ENCODE measurements around the gene ITGAL.
"Not testable (repeated sequence)": the region's sequence is repeated elsewhere in the genome, so short reads cannot be mapped to it uniquely, and the experiment has no call there.

Gene ITGAL

GRCh38 chr16:30458561-30459394 is 13.8 kb upstream of the ITGAL start:
- DNase-seq (ENCODE audit: low read depth) = peak; percentile 99
- H3K4me3 ChIP-seq (ENCODE audit: low read depth, low read length) = peak overlapping the region; percentile 45

GRCh38 chr16:30459456-30459855 is 13.1 kb upstream of the ITGAL start:
- H3K4me3 ChIP-seq (ENCODE audit: low read depth, low read length) = peak overlapping the region; percentile 45
- peak; percentile 69 for DNase-seq (ENCODE audit: low read depth)
- TF ChIP-seq MYC (IDR thresholded peaks at IDR 0.05; ENCODE audit: low read depth, low read length) = no peak; the same call in 1 of the 2 replicates
- TF ChIP-seq CTCF (IDR thresholded peaks at IDR 0.05; ENCODE audit: low read depth, low read length) = no peak
- TF ChIP-seq POLR2A (IDR thresholded peaks at IDR 0.05; ENCODE audit: extremely low read depth, insufficient read length) = no peak
- no peak for TF ChIP-seq MAX (IDR thresholded peaks at IDR 0.05; ENCODE audit: low read depth, low read length)

More at GRCh38 chr16:30458561-30459394, 13.8 kb upstream of the ITGAL start:
- TF ChIP-seq MAX (IDR thresholded peaks at IDR 0.05; ENCODE audit: low read depth, low read length) (peak; percentile 77), POLR2A (IDR thresholded peaks at IDR 0.05; ENCODE audit: extremely low read depth, insufficient read length) (peak; percentile 64), CTCF (IDR thresholded peaks at IDR 0.05; ENCODE audit: low read depth, low read length) (no peak), MYC (IDR thresholded peaks at IDR 0.05; ENCODE audit: low read depth, low read length) (peak; percentile 80)

GRCh38 chr16:30461426-30461825 is 11.1 kb upstream of the ITGAL start:
- not testable (repeated sequence) for H3K4me3 ChIP-seq (ENCODE audit: low read depth, low read length); DNase-seq (ENCODE audit: low read depth)

GRCh38 chr16:30464078-30464477 is 8.5 kb upstream of the ITGAL start:
- DNase-seq (ENCODE audit: low read depth) = no peak
- no peak for TF ChIP-seq MAX (IDR thresholded peaks at IDR 0.05; ENCODE audit: low read depth, low read length)
- TF ChIP-seq POLR2A (IDR thresholded peaks at IDR 0.05; ENCODE audit: extremely low read depth, insufficient read length) = no peak
- TF ChIP-seq CTCF (IDR thresholded peaks at IDR 0.05; ENCODE audit: low read depth, low read length) = no peak
- H3K4me3 ChIP-seq (ENCODE audit: low read depth, low read length) = no peak overlapping the region

- TF ChIP-seq POLR2A (IDR thresholded peaks at IDR 0.05; ENCODE audit: extremely low read depth, insufficient read length) = no peak
- no peak for TF ChIP-seq MYC (IDR thresholded peaks at IDR 0.05; ENCODE audit: low read depth, low read length)
- TF ChIP-seq CTCF (IDR thresholded peaks at IDR 0.05; ENCODE audit: low read depth, low read length) = no peak
- TF ChIP-seq MAX (IDR thresholded peaks at IDR 0.05; ENCODE audit: low read depth, low read length) = no peak
- no peak for DNase-seq (ENCODE audit: low read depth)
- H3K4me3 ChIP-seq (ENCODE audit: low read depth, low read length) = no peak overlapping the region
These were observed 2.4 kb upstream of the ITGAL start for GRCh38 chr16:30470170-30470512.

- DNase-seq (ENCODE audit: low read depth) = no peak
- no peak overlapping the region for H3K4me3 ChIP-seq (ENCODE audit: low read depth, low read length)
- TF ChIP-seq MYC (IDR thresholded peaks at IDR 0.05; ENCODE audit: low read depth, low read length) (no peak), MAX (IDR thresholded peaks at IDR 0.05; ENCODE audit: low read depth, low read length) (no peak), CTCF (IDR thresholded peaks at IDR 0.05; ENCODE audit: low read depth, low read length) (no peak), POLR2A (IDR thresholded peaks at IDR 0.05; ENCODE audit: extremely low read depth, insufficient read length) (no peak)
These were observed 1.9 kb upstream of the ITGAL start for GRCh38 chr16:30470632-30470995.
